Measurements from ENCODE around the gene C12orf43. TPM values are rescaled to one million over a fixed set of nuclear protein-coding genes. Genes with fewer than 3 reads are reported as not detected.

Gene C12orf43
- total RNA-seq, 2 donors from 2014 or later = 26.6 to 34.8 TPM

- ATAC-seq (peak in 1 of 2 donors; percentile 37), DNase-seq (ENCODE audit: low spot score) (no peak)
- peaks cover 10% of the 10 kb centered on the region for H3K9me3 Mint-ChIP-seq
- H3K27ac Mint-ChIP-seq = no peak overlapping the region
- H3K4me3 Mint-ChIP-seq = no peak overlapping the region
- peaks cover under 1% of the 10 kb centered on the region for H3K36me3 Mint-ChIP-seq
- H3K27me3 Mint-ChIP-seq = peaks cover 14 to 16% of the 10 kb centered on the region in 2 donors
- H3K4me1 Mint-ChIP-seq (ENCODE audit: low read depth in 2 of 2) = no peaks in the 10 kb centered on the region
Observed at GRCh38 chr12:120999191-121000120, 16.8 kb downstream of the C12orf43 start.

DNA sequence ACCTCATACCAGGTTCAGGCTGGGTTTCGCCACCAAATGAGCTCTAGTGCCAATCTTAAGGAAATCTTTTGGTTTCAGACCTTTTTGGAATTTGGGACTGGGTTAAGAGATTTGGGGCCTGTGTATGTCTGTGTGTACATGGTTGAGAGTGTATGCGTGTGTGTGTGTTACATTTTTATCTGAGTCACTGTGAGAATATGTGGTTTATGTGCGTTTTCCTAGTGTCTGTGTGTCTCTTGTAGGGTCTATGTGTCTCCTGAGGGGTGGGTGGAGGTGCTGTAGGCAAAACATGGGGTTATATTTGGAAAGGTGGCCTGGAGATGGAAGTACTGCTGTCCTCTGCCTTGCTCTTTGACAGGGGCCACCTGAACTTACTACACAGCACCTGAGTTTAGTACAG, 17.9 kb downstream of the C12orf43 start:
- Mint-ChIP-seq H3K27me3 (peaks cover 16 to 19% of the 10 kb centered on the region in 2 donors), H3K36me3 (no peaks in the 10 kb centered on the region), H3K27ac (no peak overlapping the region), H3K4me1 (ENCODE audit: low read depth in 2 of 2) (no peaks in the 10 kb centered on the region), H3K9me3 (peaks cover 12% of the 10 kb centered on the region), H3K4me3 (no peak overlapping the region)
- no peak for DNase-seq (ENCODE audit: low spot score)
- no peak for ATAC-seq

DNA sequence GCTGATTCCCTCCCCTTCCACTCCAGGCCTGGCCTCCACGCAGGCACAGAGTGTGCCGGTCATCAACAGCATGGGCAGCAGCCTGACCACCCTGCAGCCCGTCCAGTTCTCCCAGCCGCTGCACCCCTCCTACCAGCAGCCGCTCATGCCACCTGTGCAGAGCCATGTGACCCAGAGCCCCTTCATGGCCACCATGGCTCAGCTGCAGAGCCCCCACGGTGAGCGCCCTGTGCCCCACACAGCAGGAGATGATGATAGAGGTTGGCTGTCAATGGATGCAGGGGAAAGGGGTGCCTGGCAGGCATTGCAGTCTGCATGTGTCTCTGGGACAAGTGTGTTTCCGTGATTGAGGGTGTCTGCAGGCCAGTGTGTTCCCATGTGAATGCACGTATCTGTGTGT, 18.8 kb downstream of the C12orf43 start:
- no peak for ATAC-seq
- Mint-ChIP-seq H3K27me3 (peaks cover 16 to 19% of the 10 kb centered on the region in 2 donors), H3K27ac (no peak overlapping the region), H3K9me3 (peaks cover 12% of the 10 kb centered on the region), H3K36me3 (no peaks in the 10 kb centered on the region), H3K4me3 (no peak overlapping the region), H3K4me1 (ENCODE audit: low read depth in 2 of 2) (no peaks in the 10 kb centered on the region)
- DNase-seq (ENCODE audit: low spot score) = no peak

DNA sequence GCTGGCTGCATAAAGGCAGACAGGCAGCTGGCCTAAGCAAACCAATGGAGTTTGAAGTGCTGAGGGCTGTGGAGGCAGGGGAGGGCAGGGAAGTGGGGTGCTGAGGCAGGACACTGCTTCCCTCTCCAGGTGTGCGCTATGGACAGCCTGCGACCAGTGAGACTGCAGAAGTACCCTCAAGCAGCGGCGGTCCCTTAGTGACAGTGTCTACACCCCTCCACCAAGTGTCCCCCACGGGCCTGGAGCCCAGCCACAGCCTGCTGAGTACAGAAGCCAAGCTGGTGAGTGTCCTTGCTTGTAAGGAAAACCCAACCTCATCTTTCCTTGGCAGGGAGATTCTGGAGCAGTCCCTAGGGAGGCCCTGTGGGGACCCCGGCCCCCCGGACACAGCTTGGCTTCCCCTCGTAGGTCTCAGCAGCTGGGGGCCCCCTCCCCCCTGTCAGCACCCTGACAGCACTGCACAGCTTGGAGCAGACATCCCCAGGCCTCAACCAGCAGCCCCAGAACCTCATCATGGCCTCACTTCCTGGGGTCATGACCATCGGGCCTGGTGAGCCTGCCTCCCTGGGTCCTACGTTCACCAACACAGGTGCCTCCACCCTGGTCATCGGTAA, 20.0 kb downstream of the C12orf43 start:
- Mint-ChIP-seq H3K4me1 (ENCODE audit: low read depth in 2 of 2) (no peaks in the 10 kb centered on the region), H3K4me3 (no peak overlapping the region), H3K27me3 (peaks cover 16 to 19% of the 10 kb centered on the region in 2 donors), H3K9me3 (peaks cover 12% of the 10 kb centered on the region), H3K36me3 (no peaks in the 10 kb centered on the region), H3K27ac (no peak overlapping the region)
- DNase-seq (ENCODE audit: low spot score) = no peak
- ATAC-seq = no peak

GRCh38 chr12:120994589-120995337, 21.5 kb downstream of the C12orf43 start:
- no peak for DNase-seq (ENCODE audit: low spot score)
- Mint-ChIP-seq H3K27ac (no peak overlapping the region), H3K4me1 (ENCODE audit: low read depth in 2 of 2) (no peaks in the 10 kb centered on the region), H3K36me3 (no peaks in the 10 kb centered on the region), H3K27me3 (peaks cover 16 to 19% of the 10 kb centered on the region in 2 donors), H3K4me3 (no peak overlapping the region), H3K9me3 (peaks cover 12% of the 10 kb centered on the region)
- ATAC-seq = no peak

- DNase-seq (ENCODE audit: low spot score) (no peak), ATAC-seq (peak in 1 of 2 donors; percentile 26)
- Mint-ChIP-seq H3K9me3 (peaks cover 12% of the 10 kb centered on the region), H3K36me3 (no peaks in the 10 kb centered on the region), H3K27me3 (peaks cover 16 to 19% of the 10 kb centered on the region in 2 donors), H3K27ac (no peak overlapping the region), H3K4me1 (ENCODE audit: low read depth in 2 of 2) (no peaks in the 10 kb centered on the region), H3K4me3 (no peak overlapping the region)
Observed at GRCh38 chr12:120994059-120994458, 22.2 kb downstream of the C12orf43 start.

DNA sequence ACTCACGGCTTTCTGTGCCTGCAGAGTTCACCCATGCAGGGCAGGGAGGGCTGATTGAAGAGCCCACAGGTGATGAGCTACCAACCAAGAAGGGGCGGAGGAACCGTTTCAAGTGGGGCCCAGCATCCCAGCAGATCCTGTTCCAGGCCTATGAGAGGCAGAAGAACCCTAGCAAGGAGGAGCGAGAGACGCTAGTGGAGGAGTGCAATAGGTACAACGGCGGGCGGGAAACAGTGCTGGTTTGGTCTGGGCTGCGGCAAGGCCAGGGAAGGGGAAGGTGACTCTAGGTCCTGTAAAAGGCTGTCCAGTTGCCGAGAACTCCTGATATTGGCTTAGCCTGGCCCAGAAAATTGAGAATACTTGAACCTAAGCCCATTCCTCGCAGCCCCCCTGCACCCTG, 22.8 kb downstream of the C12orf43 start:
- Mint-ChIP-seq H3K27me3 (peaks cover 16 to 19% of the 10 kb centered on the region in 2 donors), H3K4me1 (ENCODE audit: low read depth in 2 of 2) (no peaks in the 10 kb centered on the region), H3K4me3 (no peak overlapping the region), H3K9me3 (peaks cover 12% of the 10 kb centered on the region), H3K27ac (no peak overlapping the region), H3K36me3 (no peaks in the 10 kb centered on the region)
- no peak for DNase-seq (ENCODE audit: low spot score)
- no peak for ATAC-seq

DNA sequence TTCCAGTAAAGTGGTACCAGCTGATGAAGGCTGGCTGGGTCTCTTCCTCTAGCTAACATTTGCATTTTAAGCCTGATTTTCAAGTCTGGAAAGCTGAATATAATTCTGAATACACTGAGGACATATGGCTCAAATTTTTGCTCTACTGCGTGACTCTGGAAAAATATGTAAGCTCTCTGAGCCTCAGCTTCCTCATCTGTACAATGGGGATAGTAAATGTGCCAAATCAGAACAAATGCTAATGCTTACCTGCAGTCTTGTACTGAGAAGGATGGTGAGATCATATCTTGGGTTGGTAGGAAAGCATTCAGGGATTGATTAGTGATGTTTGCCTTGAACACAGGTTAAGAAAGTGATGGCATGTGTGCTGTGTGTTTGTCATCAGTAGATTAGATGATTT, 23.3 kb downstream of the C12orf43 start:
- no peak overlapping the region for H3K4me3 Mint-ChIP-seq
- peaks cover 12% of the 10 kb centered on the region for H3K9me3 Mint-ChIP-seq
- H3K4me1 Mint-ChIP-seq (ENCODE audit: low read depth in 2 of 2) = no peaks in the 10 kb centered on the region
- DNase-seq (ENCODE audit: low spot score) (no peak), ATAC-seq (no peak)
- peaks cover 16 to 19% of the 10 kb centered on the region in 2 donors for H3K27me3 Mint-ChIP-seq
- H3K27ac Mint-ChIP-seq = no peak overlapping the region
- H3K36me3 Mint-ChIP-seq = no peaks in the 10 kb centered on the region

- ATAC-seq (no peak), DNase-seq (ENCODE audit: low spot score) (no peak)
- Mint-ChIP-seq H3K4me3 (no peak overlapping the region), H3K27me3 (peaks cover 16 to 19% of the 10 kb centered on the region in 2 donors), H3K36me3 (no peaks in the 10 kb centered on the region), H3K9me3 (peaks cover 12% of the 10 kb centered on the region), H3K27ac (no peak overlapping the region), H3K4me1 (ENCODE audit: low read depth in 2 of 2) (no peaks in the 10 kb centered on the region)
Observed at GRCh38 chr12:120991965-120992364, 24.3 kb downstream of the C12orf43 start.

- no peak overlapping the region for H3K27ac Mint-ChIP-seq
- H3K4me1 Mint-ChIP-seq (ENCODE audit: low read depth in 2 of 2) = no peaks in the 10 kb centered on the region
- ATAC-seq = no peak
- DNase-seq (ENCODE audit: low spot score) = no peak
- no peak overlapping the region for H3K4me3 Mint-ChIP-seq
- peaks cover 13 to 14% of the 10 kb centered on the region in 2 donors for H3K27me3 Mint-ChIP-seq
- H3K9me3 Mint-ChIP-seq = peaks cover 12% of the 10 kb centered on the region
- no peaks in the 10 kb centered on the region for H3K36me3 Mint-ChIP-seq
Observed at GRCh38 chr12:120990487-120991055, 25.7 kb downstream of the C12orf43 start.

DNA sequence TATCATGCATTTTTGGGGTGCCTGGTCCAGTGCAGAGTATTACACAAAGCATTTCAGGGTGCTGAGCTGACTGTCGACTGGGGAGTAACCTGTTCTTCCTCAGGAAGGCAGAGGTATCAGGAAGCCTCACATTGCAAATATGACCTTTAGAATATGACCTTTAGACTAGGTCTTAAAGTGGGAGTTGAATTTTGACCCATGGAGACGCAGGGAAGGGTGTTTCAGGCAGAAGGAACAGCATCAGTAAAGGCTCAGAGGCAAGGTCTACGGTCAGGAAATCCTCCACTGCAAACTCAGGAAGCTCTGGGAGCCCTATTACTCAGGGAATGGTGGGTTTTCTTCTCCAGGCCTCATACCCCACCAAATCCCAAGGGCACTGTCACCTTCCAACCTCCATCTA, 26.6 kb downstream of the C12orf43 start:
- no peak for ATAC-seq

GRCh38 chr12:120988658-120989057, 27.6 kb downstream of the C12orf43 start:
- DNase-seq (ENCODE audit: low spot score) (no peak), ATAC-seq (no peak)
- Mint-ChIP-seq H3K27me3 (no peaks in the 10 kb centered on the region), H3K36me3 (no peaks in the 10 kb centered on the region), H3K4me3 (no peak overlapping the region), H3K9me3 (no peaks in the 10 kb centered on the region), H3K4me1 (ENCODE audit: low read depth in 2 of 2) (no peaks in the 10 kb centered on the region), H3K27ac (no peak overlapping the region)

More for the DNA sequence above, 26.6 kb downstream of the C12orf43 start:
- Mint-ChIP-seq H3K27me3 (peaks cover 4 to 6% of the 10 kb centered on the region in 2 donors), H3K9me3 (peaks cover 3% of the 10 kb centered on the region), H3K4me3 (no peak overlapping the region), H3K27ac (no peak overlapping the region), H3K4me1 (ENCODE audit: low read depth in 2 of 2) (no peaks in the 10 kb centered on the region), H3K36me3 (no peaks in the 10 kb centered on the region)
- DNase-seq (ENCODE audit: low spot score) = no peak

DNA sequence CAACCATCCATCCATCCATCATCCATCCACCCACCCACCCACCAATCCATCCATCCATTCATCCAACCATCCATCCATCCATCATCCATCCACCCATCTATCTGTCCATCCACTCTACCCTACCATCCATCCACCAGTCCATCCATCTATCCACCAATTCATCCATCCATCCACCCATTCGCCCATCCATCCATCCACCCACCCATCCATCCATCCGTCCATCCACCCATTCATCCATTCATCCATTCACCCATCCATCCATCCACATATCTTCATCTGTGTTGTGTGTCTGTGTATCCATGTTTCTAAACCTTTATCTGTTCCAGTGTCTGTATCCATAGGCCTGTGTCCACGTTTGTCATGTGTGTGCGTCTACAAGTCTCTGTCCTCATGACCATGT, 28.1 kb downstream of the C12orf43 start:
- Mint-ChIP-seq H3K27me3 (no peaks in the 10 kb centered on the region), H3K4me3 (no peak overlapping the region), H3K36me3 (no peaks in the 10 kb centered on the region), H3K4me1 (ENCODE audit: low read depth in 2 of 2) (no peaks in the 10 kb centered on the region), H3K9me3 (no peaks in the 10 kb centered on the region), H3K27ac (no peak overlapping the region)
- ATAC-seq (no peak), DNase-seq (ENCODE audit: low spot score) (no peak)
